H9 (cell line): ENCODE data around the gene NR3C2. TPM values are rescaled to one million over a fixed set of nuclear protein-coding genes. Genes with fewer than 3 reads are reported as not detected.

ENCODE experiments used
- DNase-seq: peaks from one replicate; pipeline ENCODE4 v3.0.0-alpha.2; 2017
- H2AFZ ChIP-seq: one replicate; pipeline ENCODE4 v1.6.1; 2013; ENCODE audit warnings: mild to moderate bottlenecking, low read length, control low read depth, moderate library complexity
- H2AK5ac ChIP-seq: 2 replicates; pipeline ENCODE4 v1.6.1; 2013; ENCODE audit warnings: low read length, control low read depth, mixed read lengths; ENCODE audit not compliant: insufficient read length
- H2BK120ac ChIP-seq: one replicate; pipeline ENCODE4 v1.6.1; 2013; ENCODE audit warnings: low read depth, mild to moderate bottlenecking, low read length, control low read depth, inconsistent platforms; ENCODE audit not compliant: poor library complexity, severe bottlenecking
- H2BK12ac ChIP-seq: 2 replicates; pipeline ENCODE4 v1.6.1; 2013; ENCODE audit warnings: low read length, control low read depth, mixed read lengths, low read depth; ENCODE audit not compliant: insufficient read length
- H2BK15ac ChIP-seq: 2 replicates; pipeline ENCODE4 v1.6.1; 2013; ENCODE audit warnings: low read depth, low read length, control low read depth
- H2BK20ac ChIP-seq: one replicate; pipeline ENCODE4 v1.6.1; 2013; ENCODE audit warnings: low read depth, mild to moderate bottlenecking, low read length, control low read depth, inconsistent platforms; ENCODE audit not compliant: poor library complexity, severe bottlenecking
- H2BK5ac ChIP-seq: 2 replicates; pipeline ENCODE4 v1.6.1; 2013; ENCODE audit warnings: low read length, control low read depth, mixed read lengths; ENCODE audit not compliant: insufficient read length
- H3K14ac ChIP-seq: 2 replicates; pipeline ENCODE4 v1.6.1; 2013; ENCODE audit warnings: low read length, control low read depth; ENCODE audit not compliant: insufficient read depth
- H3K18ac ChIP-seq: 2 replicates; pipeline ENCODE4 v1.6.1; 2013; ENCODE audit warnings: low read depth, mild to moderate bottlenecking, mixed read lengths, low read length, control low read depth; ENCODE audit not compliant: insufficient read length
- H3K23ac ChIP-seq: 2 replicates; pipeline ENCODE4 v1.6.1; 2013; ENCODE audit warnings: low read length, control low read depth, mixed read lengths, low read depth; ENCODE audit not compliant: insufficient read length
- H3K23me2 ChIP-seq: 2 replicates; pipeline ENCODE4 v1.6.1; 2013; ENCODE audit warnings: low read depth, mild to moderate bottlenecking, mixed read lengths, low read length, control low read depth; ENCODE audit not compliant: insufficient read length, poor library complexity, severe bottlenecking
- H3K27ac ChIP-seq: 2 replicates; pipeline ENCODE4 v1.5.1; 2013; ENCODE audit warnings: low read length, control low read depth, mixed read lengths, low read depth; ENCODE audit not compliant: insufficient read length
- H3K27me3 ChIP-seq: 2 replicates; pipeline ENCODE4 v1.6.1; 2013; ENCODE audit warnings: low read length, control low read depth, inconsistent platforms; ENCODE audit not compliant: insufficient read depth
- H3K4ac ChIP-seq: 2 replicates; pipeline ENCODE4 v1.6.1; 2013; ENCODE audit warnings: low read depth, mild to moderate bottlenecking, control low read depth, inconsistent platforms, low read length, moderate library complexity
- H3K4me1 ChIP-seq: 2 replicates; pipeline ENCODE4 v1.6.1; 2013; ENCODE audit warnings: low read length, control low read depth, inconsistent platforms; ENCODE audit not compliant: insufficient read depth
- H3K4me2 ChIP-seq: 2 replicates; pipeline ENCODE4 v1.6.1; 2013; ENCODE audit warnings: low read length, control low read depth, mixed read lengths; ENCODE audit not compliant: insufficient read length, insufficient read depth
- H3K56ac ChIP-seq: 2 replicates; pipeline ENCODE4 v1.6.1; 2013; ENCODE audit warnings: low read depth, mild to moderate bottlenecking, mixed read lengths, low read length, control low read depth; ENCODE audit not compliant: insufficient read length
- H3K79me1 ChIP-seq: 2 replicates; pipeline ENCODE4 v1.6.1; 2013; ENCODE audit warnings: low read depth, mild to moderate bottlenecking, moderate library complexity, low read length, control low read depth, inconsistent platforms; ENCODE audit not compliant: insufficient read depth, poor library complexity, severe bottlenecking
- H3K79me2 ChIP-seq: 2 replicates; pipeline ENCODE4 v1.6.1; 2013; ENCODE audit warnings: low read length, control low read depth, inconsistent platforms; ENCODE audit not compliant: insufficient read depth
- H3K9ac ChIP-seq: 2 replicates; pipeline ENCODE4 v1.6.1; 2013; ENCODE audit warnings: low read length, control low read depth, mixed read lengths; ENCODE audit not compliant: insufficient read length; ENCODE audit errors: extremely low read depth
- H3K9me3 ChIP-seq: one replicate; pipeline ENCODE4 v1.6.1; 2013; ENCODE audit warnings: low read depth, low read length, inconsistent platforms; ENCODE audit not compliant: control insufficient read depth
- H3T11ph ChIP-seq: one replicate; pipeline ENCODE4 v1.6.1; 2013; ENCODE audit warnings: mild to moderate bottlenecking, low read length, control low read depth, inconsistent platforms
- H4K20me1 ChIP-seq: one replicate; pipeline ENCODE4 v1.6.1; 2013; ENCODE audit not compliant: control insufficient read depth, insufficient read length, insufficient read depth
- H4K5ac ChIP-seq: 2 replicates; pipeline ENCODE4 v1.6.1; 2013; ENCODE audit warnings: low read depth, mild to moderate bottlenecking, mixed read lengths, low read length, control low read depth; ENCODE audit not compliant: insufficient read length
- H4K8ac ChIP-seq: replicated peaks from 2 replicates; pipeline ENCODE4 v1.6.1; 2013; ENCODE audit warnings: low read length, control low read depth, mixed read lengths, low read depth; ENCODE audit not compliant: insufficient read length
- H4K91ac ChIP-seq: 2 replicates; pipeline ENCODE4 v1.6.1; 2013; ENCODE audit warnings: low read depth, mild to moderate bottlenecking, moderate library complexity, mixed read lengths, low read length, control low read depth; ENCODE audit not compliant: insufficient read length
- H3K27ac Mint-ChIP-seq, 3 experiments: 2 replicates in 2 of 3; 3 replicates in 1 of 3; pipeline ENCODE4 v1.8.0; 2020 to 2021; ENCODE audit warnings: mixed read lengths in 3 of 3, mild to moderate bottlenecking in 1 of 3, moderate library complexity in 1 of 3
- H3K27me3 Mint-ChIP-seq: 2 replicates; pipeline ENCODE4 v1.8.0; 2021; ENCODE audit warnings: low read depth, mild to moderate bottlenecking, moderate library complexity, mixed read lengths
- H3K36me3 Mint-ChIP-seq, 3 experiments: 2 replicates in 2 of 3; 3 replicates in 1 of 3; pipeline ENCODE4 v1.8.0; 2020 to 2021; ENCODE audit warnings: low read depth in 3 of 3, mixed read lengths in 3 of 3; ENCODE audit not compliant: insufficient read depth in 1 of 3
- H3K4me1 Mint-ChIP-seq, 2 experiments: 2 replicates each; pipeline ENCODE4 v1.8.0; 2020; ENCODE audit warnings: mixed read lengths in 2 of 2
- H3K4me3 Mint-ChIP-seq, 2 experiments: 2 replicates in 1 of 2; 3 replicates in 1 of 2; pipeline ENCODE4 v1.8.0; 2020 to 2021; ENCODE audit warnings: mild to moderate bottlenecking in 2 of 2, mixed read lengths in 2 of 2, moderate library complexity in 1 of 2
- H3K9me3 Mint-ChIP-seq, 2 experiments: 2 replicates in 1 of 2; 3 replicates in 1 of 2; pipeline ENCODE4 v1.8.0; 2020; ENCODE audit warnings: mild to moderate bottlenecking in 2 of 2, mixed read lengths in 2 of 2, moderate library complexity in 1 of 2
- WGBS: extraction: QIAGEN DNeasy Blood & Tissue Kit; methylation state at CpG from one replicate; pipeline ENCODE4 v1.1.7; 2013; ENCODE audit warnings: missing lambda C conversion rate, low lambda C conversion rate, mixed read lengths; ENCODE audit not compliant: insufficient read length; ENCODE audit errors: extremely low coverage; 5-methylcytosine and 5-hydroxymethylcytosine counted together
- total RNA-seq: library from RNA; stranded (reverse); gene quantifications from 2 replicates; pipeline ENCODE4 v1.2.1, GENCODE V29; 2021
- TF ChIP-seq, protein P1 (sequence below): fragments of 200-600 bp; sonication (generic); conservative IDR thresholded peaks from 3 replicates; pipeline ENCODE4 v1.8.0; 2021; ENCODE audit warnings: antibody characterized with exemption, mild to moderate bottlenecking

The NR3C2 gene
- total RNA-seq, 1 experiment from 2014 or later: 1.4 TPM

GRCh38 chr4:148097801-148098200, 344.4 kb downstream of the NR3C2 start:
- H4K8ac ChIP-seq: no peak overlapping the region
- no peak overlapping the region for H3K18ac ChIP-seq
- no peak overlapping the region for H3K9ac ChIP-seq
- Mint-ChIP-seq H3K27me3 (no peaks in the 10 kb centered on the region), H3K36me3 (peaks cover 0 to 5% (median 4%) of the 10 kb centered on the region in 3 experiments; a peak in 2 of 7 replicates), H3K27ac (peak overlapping the region in 1 of 3 experiments; percentile 87; a peak in 2 of 7 replicates), H3K9me3 (peaks cover 0 to 3% of the 10 kb centered on the region in 2 experiments; a peak in 3 of 5 replicates), H3K4me1 (peaks cover 21 to 25% of the 10 kb centered on the region in 2 experiments), H3K4me3 (peak overlapping the region in 1 of 2 experiments; percentile 5; a peak in 1 of 5 replicates)
- no peak overlapping the region for H3K23ac ChIP-seq
- H3K9me3 ChIP-seq: no peaks in the 10 kb centered on the region
- H4K20me1 ChIP-seq: no peaks in the 10 kb centered on the region
- H2BK15ac ChIP-seq: no peak overlapping the region
- TF ChIP-seq, protein P1, sequence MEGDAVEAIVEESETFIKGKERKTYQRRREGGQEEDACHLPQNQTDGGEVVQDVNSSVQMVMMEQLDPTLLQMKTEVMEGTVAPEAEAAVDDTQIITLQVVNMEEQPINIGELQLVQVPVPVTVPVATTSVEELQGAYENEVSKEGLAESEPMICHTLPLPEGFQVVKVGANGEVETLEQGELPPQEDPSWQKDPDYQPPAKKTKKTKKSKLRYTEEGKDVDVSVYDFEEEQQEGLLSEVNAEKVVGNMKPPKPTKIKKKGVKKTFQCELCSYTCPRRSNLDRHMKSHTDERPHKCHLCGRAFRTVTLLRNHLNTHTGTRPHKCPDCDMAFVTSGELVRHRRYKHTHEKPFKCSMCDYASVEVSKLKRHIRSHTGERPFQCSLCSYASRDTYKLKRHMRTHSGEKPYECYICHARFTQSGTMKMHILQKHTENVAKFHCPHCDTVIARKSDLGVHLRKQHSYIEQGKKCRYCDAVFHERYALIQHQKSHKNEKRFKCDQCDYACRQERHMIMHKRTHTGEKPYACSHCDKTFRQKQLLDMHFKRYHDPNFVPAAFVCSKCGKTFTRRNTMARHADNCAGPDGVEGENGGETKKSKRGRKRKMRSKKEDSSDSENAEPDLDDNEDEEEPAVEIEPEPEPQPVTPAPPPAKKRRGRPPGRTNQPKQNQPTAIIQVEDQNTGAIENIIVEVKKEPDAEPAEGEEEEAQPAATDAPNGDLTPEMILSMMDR: no peak
- H3K4ac ChIP-seq: no peak overlapping the region
- no peak overlapping the region for H2BK5ac ChIP-seq
- H2BK12ac ChIP-seq: no peak overlapping the region
- H4K5ac ChIP-seq: no peak overlapping the region
- H3K4me2 ChIP-seq: no peak overlapping the region
- H2AK5ac ChIP-seq: no peak overlapping the region
- no peak overlapping the region for H3K14ac ChIP-seq
- WGBS: no CpG with 5 or more reads among the region's 5 CpGs
- no peaks in the 10 kb centered on the region for H3K79me2 ChIP-seq
- DNase-seq: no peak
- H3K56ac ChIP-seq: no peak overlapping the region
- H3K27me3 ChIP-seq: no peaks in the 10 kb centered on the region
- no peak overlapping the region for H4K91ac ChIP-seq
- H3K27ac ChIP-seq: no peak overlapping the region
- peaks cover 8% of the 10 kb centered on the region; the same call in 1 of the 2 replicates for H3K4me1 ChIP-seq
- no peaks in the 10 kb centered on the region for H3K79me1 ChIP-seq
- H3K23me2 ChIP-seq: no peaks in the 10 kb centered on the region
- H2BK20ac ChIP-seq: no peak overlapping the region
- H3T11ph ChIP-seq: no peak overlapping the region
- no peak overlapping the region for H2BK120ac ChIP-seq
- H2AFZ ChIP-seq: no peak overlapping the region
